Measurements from ENCODE around the gene MAEA. TPM values are rescaled to one million over a fixed set of nuclear protein-coding genes. Genes with fewer than 3 reads are reported as not detected.

The MAEA gene
- total RNA-seq, 1 donor from 2014 or later, result 81.3 TPM

- Mint-ChIP-seq H3K36me3 (ENCODE audit: insufficient read depth) (peaks cover 5% of the 10 kb centered on the region), H3K4me3 (ENCODE audit: low read depth) (peak overlapping the region; percentile 50), H3K9me3 (ENCODE audit: low read depth) (no peaks in the 10 kb centered on the region), H3K4me1 (ENCODE audit: low read depth) (peaks cover 24% of the 10 kb centered on the region), H3K27me3 (no peaks in the 10 kb centered on the region), H3K27ac (peak overlapping the region; percentile 82)
- no peak for DNase-seq (ENCODE audit: low spot score, unreplicated experiment)
- TF ChIP-seq, protein P1, sequence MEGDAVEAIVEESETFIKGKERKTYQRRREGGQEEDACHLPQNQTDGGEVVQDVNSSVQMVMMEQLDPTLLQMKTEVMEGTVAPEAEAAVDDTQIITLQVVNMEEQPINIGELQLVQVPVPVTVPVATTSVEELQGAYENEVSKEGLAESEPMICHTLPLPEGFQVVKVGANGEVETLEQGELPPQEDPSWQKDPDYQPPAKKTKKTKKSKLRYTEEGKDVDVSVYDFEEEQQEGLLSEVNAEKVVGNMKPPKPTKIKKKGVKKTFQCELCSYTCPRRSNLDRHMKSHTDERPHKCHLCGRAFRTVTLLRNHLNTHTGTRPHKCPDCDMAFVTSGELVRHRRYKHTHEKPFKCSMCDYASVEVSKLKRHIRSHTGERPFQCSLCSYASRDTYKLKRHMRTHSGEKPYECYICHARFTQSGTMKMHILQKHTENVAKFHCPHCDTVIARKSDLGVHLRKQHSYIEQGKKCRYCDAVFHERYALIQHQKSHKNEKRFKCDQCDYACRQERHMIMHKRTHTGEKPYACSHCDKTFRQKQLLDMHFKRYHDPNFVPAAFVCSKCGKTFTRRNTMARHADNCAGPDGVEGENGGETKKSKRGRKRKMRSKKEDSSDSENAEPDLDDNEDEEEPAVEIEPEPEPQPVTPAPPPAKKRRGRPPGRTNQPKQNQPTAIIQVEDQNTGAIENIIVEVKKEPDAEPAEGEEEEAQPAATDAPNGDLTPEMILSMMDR (IDR thresholded peaks at IDR 0.05; ENCODE audit: unreplicated experiment), result no peak
Measured at GRCh38 chr4:1348746-1349145, 59.1 kb downstream of the MAEA start.

DNA sequence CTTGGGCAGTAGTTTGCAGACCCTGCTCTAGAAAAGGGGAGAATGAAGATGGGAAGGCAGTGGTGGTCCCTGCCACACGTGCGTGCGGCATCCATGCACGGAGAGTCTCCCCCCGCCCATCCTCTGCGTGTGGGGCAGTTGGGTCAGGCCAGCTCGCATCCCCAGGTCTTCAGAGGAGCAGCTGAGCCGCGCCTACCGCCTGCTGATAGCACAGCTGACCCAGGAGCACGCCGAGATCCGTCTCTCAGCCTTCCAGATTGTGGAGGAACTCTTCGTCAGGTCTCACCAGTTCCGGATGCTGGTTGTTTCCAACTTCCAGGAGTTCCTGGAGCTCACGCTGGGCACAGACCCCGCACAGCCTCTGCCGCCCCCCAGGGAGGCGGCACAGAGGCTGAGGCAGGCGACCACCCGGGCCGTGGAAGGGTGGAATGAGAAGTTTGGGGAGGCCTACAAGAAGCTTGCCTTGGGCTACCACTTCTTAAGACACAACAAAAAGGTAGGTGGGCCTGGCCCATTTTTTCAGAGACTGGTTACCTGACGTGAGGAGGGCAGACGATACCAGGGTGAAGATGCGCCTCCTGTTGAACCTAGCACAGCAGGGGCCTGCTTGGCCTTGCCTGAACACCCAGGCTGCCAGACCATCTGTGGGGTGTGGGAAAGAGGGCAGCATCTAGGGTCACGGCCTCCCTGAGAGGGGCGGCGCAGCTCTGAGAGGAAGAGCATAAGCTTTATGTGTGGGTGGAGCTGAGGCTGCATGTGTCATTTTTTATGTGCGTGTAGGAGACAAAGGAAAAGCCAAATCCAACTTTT lies 59.9 kb downstream of the MAEA start:
- H3K9me3 Mint-ChIP-seq (ENCODE audit: low read depth), result no peaks in the 10 kb centered on the region
- H3K27ac Mint-ChIP-seq, result no peak overlapping the region
- peaks cover 3% of the 10 kb centered on the region for H3K36me3 Mint-ChIP-seq (ENCODE audit: insufficient read depth)
- no peak overlapping the region for H3K4me3 Mint-ChIP-seq (ENCODE audit: low read depth)
- H3K4me1 Mint-ChIP-seq (ENCODE audit: low read depth), result peaks cover 22% of the 10 kb centered on the region
- no peaks in the 10 kb centered on the region for H3K27me3 Mint-ChIP-seq
- TF ChIP-seq, protein P1 (IDR thresholded peaks at IDR 0.05; ENCODE audit: unreplicated experiment), result no peak
- no peak for DNase-seq (ENCODE audit: low spot score, unreplicated experiment)

GRCh38 chr4:1350169-1350520 lies 60.5 kb downstream of the MAEA start:
- peak overlapping the region; percentile 56 for H3K27ac Mint-ChIP-seq
- TF ChIP-seq, protein P1 (IDR thresholded peaks at IDR 0.05; ENCODE audit: unreplicated experiment), result no peak
- H3K27me3 Mint-ChIP-seq, result no peaks in the 10 kb centered on the region
- H3K4me1 Mint-ChIP-seq (ENCODE audit: low read depth), result peaks cover 16% of the 10 kb centered on the region
- H3K4me3 Mint-ChIP-seq (ENCODE audit: low read depth), result no peak overlapping the region
- H3K36me3 Mint-ChIP-seq (ENCODE audit: insufficient read depth), result peaks cover 2% of the 10 kb centered on the region
- no peak for DNase-seq (ENCODE audit: low spot score, unreplicated experiment)
- no peaks in the 10 kb centered on the region for H3K9me3 Mint-ChIP-seq (ENCODE audit: low read depth)

DNA sequence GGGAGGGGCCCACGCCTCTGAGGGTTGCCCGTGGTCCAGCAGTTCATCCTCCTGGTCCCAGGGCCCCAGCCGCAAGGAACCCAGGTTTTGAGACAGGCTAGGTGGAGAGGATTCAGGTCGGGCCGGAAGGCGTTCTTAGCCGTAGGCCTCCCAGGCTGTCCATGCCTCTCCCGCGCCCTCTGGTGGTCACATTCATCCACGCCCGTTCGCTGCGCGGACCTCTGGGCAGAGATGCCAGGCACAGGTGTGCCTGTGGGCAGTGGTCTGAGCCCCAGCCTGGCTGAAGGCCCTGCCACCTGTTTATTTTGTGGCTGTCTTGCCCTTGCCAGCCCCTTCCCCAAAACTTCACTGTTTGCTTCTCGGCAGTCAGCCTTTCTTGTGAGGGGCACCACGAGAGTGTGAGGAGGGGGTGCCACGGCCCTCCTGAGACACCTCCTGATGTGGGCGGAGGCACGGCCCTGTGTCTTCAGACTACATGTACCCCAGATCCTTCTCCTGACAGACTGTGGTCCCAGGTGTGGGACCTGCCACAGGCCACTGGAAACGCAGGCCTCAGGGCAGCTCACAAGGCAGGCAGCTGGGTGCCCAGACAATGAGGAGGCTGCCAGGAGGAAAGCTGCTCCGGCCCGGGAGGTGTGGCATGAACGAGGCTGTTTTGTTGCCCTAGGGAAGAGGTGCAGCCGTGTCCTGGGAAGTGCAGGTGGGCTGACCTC lies 62.3 kb downstream of the MAEA start:
- H3K9me3 Mint-ChIP-seq (ENCODE audit: low read depth), result no peaks in the 10 kb centered on the region
- H3K27me3 Mint-ChIP-seq, result no peaks in the 10 kb centered on the region
- peaks cover 12% of the 10 kb centered on the region for H3K4me1 Mint-ChIP-seq (ENCODE audit: low read depth)
- H3K4me3 Mint-ChIP-seq (ENCODE audit: low read depth), result no peak overlapping the region
- DNase-seq (ENCODE audit: low spot score, unreplicated experiment), result peak; percentile 89
- TF ChIP-seq, protein P1 (IDR thresholded peaks at IDR 0.05; ENCODE audit: unreplicated experiment), result peak; percentile 94
- peaks cover 2% of the 10 kb centered on the region for H3K36me3 Mint-ChIP-seq (ENCODE audit: insufficient read depth)
- H3K27ac Mint-ChIP-seq, result no peak overlapping the region

GRCh38 chr4:1352567-1352900 lies 62.8 kb downstream of the MAEA start:
- Mint-ChIP-seq H3K9me3 (ENCODE audit: low read depth) (no peaks in the 10 kb centered on the region), H3K27me3 (no peaks in the 10 kb centered on the region), H3K36me3 (ENCODE audit: insufficient read depth) (peaks cover 2% of the 10 kb centered on the region), H3K4me1 (ENCODE audit: low read depth) (peaks cover 12% of the 10 kb centered on the region), H3K27ac (no peak overlapping the region), H3K4me3 (ENCODE audit: low read depth) (no peak overlapping the region)
- TF ChIP-seq, protein P1 (IDR thresholded peaks at IDR 0.05; ENCODE audit: unreplicated experiment), result no peak
- DNase-seq (ENCODE audit: low spot score, unreplicated experiment), result no peak
